ENCODE measurements around the gene HGF. TPM values are rescaled to one million over a fixed set of nuclear protein-coding genes. Genes with fewer than 3 reads are reported as not detected.

Gene HGF
- total and polyA plus RNA-seq, 2 of the 8 experiments (the other 6 are each of a cell fraction or from before 2014, with no cell fraction given): 0.05 to 0.60 TPM

- Histone ChIP-seq H4K91ac (replicated peaks; ENCODE audit: insufficient read length, low read length) (no peak overlapping the region), H3K79me1 (ENCODE audit: low read depth, low read length) (no peaks in the 10 kb centered on the region), H3K4me1 (replicated peaks in 1 of 4; ENCODE audit: control insufficient read depth in 3 of 4, insufficient read depth in 4 of 4, low read length in 3 of 4) (no peaks in the 10 kb centered on the region), H3K4me3 (ENCODE audit: extremely low read depth in 1 of 4, insufficient read depth in 2 of 4, low read depth in 3 of 4, low read length in 4 of 4) (no peak overlapping the region), H2AK5ac (ENCODE audit: low read depth, low read length) (no peak overlapping the region), H3K79me2 (ENCODE audit: control insufficient read depth in 1 of 2, insufficient read depth in 2 of 2, low read length in 2 of 2) (no peaks in the 10 kb centered on the region), H2BK15ac (ENCODE audit: low read length) (no peak overlapping the region), H4K20me1 (replicated peaks in 1 of 2; ENCODE audit: control insufficient read depth in 1 of 2, insufficient read depth in 2 of 2, low read length in 2 of 2) (no peaks in the 10 kb centered on the region), H3K9ac (replicated peaks in 1 of 4; ENCODE audit: extremely low read depth in 1 of 4, low read depth in 3 of 4, low read length in 3 of 4) (no peak overlapping the region), H3K18ac (ENCODE audit: extremely low read depth, low read length) (no peak overlapping the region), H2BK120ac (replicated peaks; ENCODE audit: low read depth, low read length) (no peak overlapping the region), H2AFZ (ENCODE audit: low read length) (no peak overlapping the region), H3K4me2 (ENCODE audit: insufficient read depth in 1 of 2, low read depth in 2 of 2, low read length in 2 of 2) (no peak overlapping the region), H3K56ac (replicated peaks; ENCODE audit: insufficient read length, low read depth, low read length) (no peak overlapping the region), H3K9me3 (ENCODE audit: insufficient read depth in 2 of 2, low read depth in 1 of 2, low read length in 1 of 2) (no peaks in the 10 kb centered on the region), H3K27ac (ENCODE audit: low read depth, low read length) (no peak overlapping the region), H4K5ac (ENCODE audit: insufficient read length, low read depth, low read length) (no peak overlapping the region), H2BK12ac (ENCODE audit: low read depth, low read length) (no peak overlapping the region), H3K4ac (replicated peaks; ENCODE audit: insufficient read length, low read depth, low read length) (no peak overlapping the region), H4K8ac (ENCODE audit: extremely low read depth, insufficient read depth, low read length) (no peak overlapping the region), H2BK20ac (ENCODE audit: low read length) (no peak overlapping the region), H3K23ac (ENCODE audit: insufficient read length) (no peak overlapping the region), H3K27me3 (replicated peaks in 1 of 4; ENCODE audit: control insufficient read depth in 3 of 4, extremely low read depth in 1 of 4, insufficient read depth in 3 of 4, low read length in 3 of 4) (no peaks in the 10 kb centered on the region), H3K14ac (ENCODE audit: insufficient read length) (no peak overlapping the region), H3K36me3 (ENCODE audit: control insufficient read depth in 2 of 4, insufficient read depth in 4 of 4, low read length in 3 of 4) (no peaks in the 10 kb centered on the region), H2BK5ac (ENCODE audit: low read depth, low read length) (no peak overlapping the region), H3K23me2 (ENCODE audit: low read depth, low read length) (no peaks in the 10 kb centered on the region)
- DNase-seq (ENCODE audit: low read depth in 1 of 2, low spot score in 2 of 2): no peak
- no peak for FAIRE-seq
- ChIA-PET POLR2A (ENCODE audit: partially characterized antibody) (no interaction called here), CTCF (ENCODE audit: partially characterized antibody) (no interaction called here)
- TF ChIP-seq CHD1 (IDR thresholded peaks at IDR 0.05; ENCODE audit: low read depth, low read length) (no peak), CTBP2 (IDR thresholded peaks at IDR 0.05; ENCODE audit: borderline replicate concordance, insufficient read depth, insufficient read length, low read length) (no peak), YY1 (IDR thresholded peaks at IDR 0.05; ENCODE audit: low read depth, low read length) (no peak), HDAC6 (IDR thresholded peaks at IDR 0.05; ENCODE audit: low read depth, low read length) (no peak), CBX5 (IDR thresholded peaks at IDR 0.05; ENCODE audit: low read depth, low read length) (no peak), SAP30 (IDR thresholded peaks at IDR 0.05; ENCODE audit: insufficient read depth, insufficient replicate concordance, low read length) (no peak), NRF1 (IDR thresholded peaks at IDR 0.05; ENCODE audit: low read depth, low read length) (no peak), SP1 (IDR thresholded peaks at IDR 0.05; ENCODE audit: low read depth, low read length) (no peak), BRCA1 (IDR thresholded peaks at IDR 0.05; ENCODE audit: low read depth, low read length) (no peak), SUZ12 (IDR thresholded peaks at IDR 0.05; ENCODE audit: low read length) (no peak), HDAC2 (IDR thresholded peaks at IDR 0.05; ENCODE audit: borderline replicate concordance in 1 of 2, low read depth in 2 of 2, low read length in 2 of 2) (no peak), ZNF274 (IDR thresholded peaks at IDR 0.05; ENCODE audit: borderline replicate concordance, extremely low read depth, low read length) (no peak), KDM4A (IDR thresholded peaks at IDR 0.05; ENCODE audit: low read depth, low read length, severe bottlenecking) (no peak), SP4 (IDR thresholded peaks at IDR 0.05; ENCODE audit: low read length) (no peak)
Observed at GRCh38 chr7:81707966-81708365, 61.9 kb downstream of the HGF start.
